Loucy (cell line): Measurements from ENCODE around the gene OR6C75.
"Not testable (repeated sequence)": the region's sequence is repeated elsewhere in the genome, so short reads cannot be mapped to it uniquely, and the experiment has no call there.

ENCODE experiments used
- H2AFZ ChIP-seq: fragments of 200-600 bp; sonication (generic); 2 replicates; pipeline ENCODE4 v1.6.0; 2016; ENCODE audit warnings: antibody characterized with exemption, mild to moderate bottlenecking, low read length, moderate library complexity
- H3F3A ChIP-seq: fragments of 200-600 bp; 2 replicates; pipeline ENCODE4 v1.6.0; 2016; ENCODE audit warnings: antibody characterized with exemption, low read depth, mild to moderate bottlenecking
- H3K27me3 ChIP-seq: fragments of 200-600 bp; sonication (generic); 2 replicates; pipeline ENCODE4 v1.6.1; 2014; ENCODE audit warnings: low read length, mild to moderate bottlenecking; ENCODE audit not compliant: insufficient read depth, poor library complexity, severe bottlenecking
- H3K36me3 ChIP-seq: fragments of 200-600 bp; sonication (generic); 2 replicates; pipeline ENCODE4 v1.6.1; 2016; ENCODE audit warnings: low read length; ENCODE audit not compliant: insufficient read depth
- H3K4me1 ChIP-seq: fragments of 200-600 bp; sonication (generic); 2 replicates; pipeline ENCODE4 v1.5.1; 2014; ENCODE audit warnings: low read length, mild to moderate bottlenecking; ENCODE audit not compliant: insufficient read depth, poor library complexity, severe bottlenecking
- H3K4me2 ChIP-seq: fragments of 200-600 bp; sonication (generic); 2 replicates; pipeline ENCODE4 v1.6.0; 2014; ENCODE audit warnings: antibody characterized with exemption, low read length, low read depth, mild to moderate bottlenecking; ENCODE audit not compliant: poor library complexity, severe bottlenecking
- H3K4me3 ChIP-seq: fragments of 200-600 bp; sonication (generic); 2 replicates; pipeline ENCODE4 v1.5.1; 2014; ENCODE audit warnings: low read length, mild to moderate bottlenecking, mixed read lengths; ENCODE audit not compliant: poor library complexity, severe bottlenecking
- H3K79me2 ChIP-seq: fragments of 200-600 bp; sonication (generic); 2 replicates; pipeline ENCODE4 v1.6.1; 2014; ENCODE audit warnings: low read length; ENCODE audit not compliant: insufficient read depth
- H3K9ac ChIP-seq: fragments of 200-600 bp; sonication (generic); 2 replicates; pipeline ENCODE4 v1.6.0; 2014; ENCODE audit warnings: mild to moderate bottlenecking, low read depth, low read length, moderate library complexity; ENCODE audit not compliant: poor library complexity, severe bottlenecking
- H3K9me2 ChIP-seq: fragments of 200-600 bp; sonication (generic); replicated peaks from 2 replicates; pipeline ENCODE4 v1.6.1; 2016; ENCODE audit warnings: low read depth, low read length, mixed read lengths
- H3K9me3 ChIP-seq: fragments of 200-600 bp; sonication (generic); 2 replicates; pipeline ENCODE4 v1.6.1; 2014; ENCODE audit warnings: mild to moderate bottlenecking, antibody characterized with exemption, low read length, low read depth; ENCODE audit not compliant: insufficient read depth
- H4K20me1 ChIP-seq: fragments of 200-600 bp; sonication (generic); 2 replicates; pipeline ENCODE4 v1.6.0; 2014; ENCODE audit warnings: antibody characterized with exemption, low read length, mild to moderate bottlenecking; ENCODE audit not compliant: insufficient read depth, poor library complexity, severe bottlenecking
- EZH2phosphoT487 ChIP-seq: fragments of 200-600 bp; IDR thresholded peaks from 2 replicates; pipeline ENCODE4 v1.6.1; 2018; ENCODE audit warnings: antibody characterized with exemption, mild to moderate bottlenecking, moderate library complexity, borderline replicate concordance
- TF ChIP-seq, protein P1 (sequence below): fragments of 200-600 bp; sonication (generic); conservative IDR thresholded peaks from 2 replicates; pipeline ENCODE4 v1.5.1; 2014; ENCODE audit warnings: mild to moderate bottlenecking, antibody characterized with exemption, low read length

The OR6C75 gene

DNA sequence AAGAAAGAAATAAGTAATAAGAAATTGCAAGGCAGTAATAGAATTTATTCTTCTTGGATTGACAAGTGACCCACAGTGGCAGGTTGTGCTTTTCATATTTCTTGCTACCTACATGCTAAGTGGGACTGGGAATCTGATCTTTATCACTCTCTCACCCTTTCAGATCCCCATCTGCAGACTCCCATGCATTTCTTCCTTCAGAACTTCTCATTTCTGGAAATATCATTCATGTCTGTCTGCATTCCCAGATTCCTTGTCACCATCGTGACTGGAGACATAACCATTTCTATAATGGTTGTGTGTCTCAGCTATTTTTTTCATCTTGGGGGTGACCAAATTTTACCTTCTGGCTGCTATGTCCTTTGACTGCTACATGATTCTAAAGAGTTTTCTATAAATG, 33.6 kb downstream of the OR6C75 start:
- Histone ChIP-seq H3F3A (no peaks in the 10 kb centered on the region), H3K9me3 (no peaks in the 10 kb centered on the region), H3K9ac (no peak overlapping the region), H3K4me2 (no peak overlapping the region), H3K4me1 (no peaks in the 10 kb centered on the region), H3K9me2 (no peaks in the 10 kb centered on the region), H4K20me1 (no peaks in the 10 kb centered on the region), H3K79me2 (no peaks in the 10 kb centered on the region), H3K36me3 (no peaks in the 10 kb centered on the region), H2AFZ (no peak overlapping the region), H3K27me3 (no peaks in the 10 kb centered on the region), H3K4me3 (no peak overlapping the region)
- TF ChIP-seq, protein P1, sequence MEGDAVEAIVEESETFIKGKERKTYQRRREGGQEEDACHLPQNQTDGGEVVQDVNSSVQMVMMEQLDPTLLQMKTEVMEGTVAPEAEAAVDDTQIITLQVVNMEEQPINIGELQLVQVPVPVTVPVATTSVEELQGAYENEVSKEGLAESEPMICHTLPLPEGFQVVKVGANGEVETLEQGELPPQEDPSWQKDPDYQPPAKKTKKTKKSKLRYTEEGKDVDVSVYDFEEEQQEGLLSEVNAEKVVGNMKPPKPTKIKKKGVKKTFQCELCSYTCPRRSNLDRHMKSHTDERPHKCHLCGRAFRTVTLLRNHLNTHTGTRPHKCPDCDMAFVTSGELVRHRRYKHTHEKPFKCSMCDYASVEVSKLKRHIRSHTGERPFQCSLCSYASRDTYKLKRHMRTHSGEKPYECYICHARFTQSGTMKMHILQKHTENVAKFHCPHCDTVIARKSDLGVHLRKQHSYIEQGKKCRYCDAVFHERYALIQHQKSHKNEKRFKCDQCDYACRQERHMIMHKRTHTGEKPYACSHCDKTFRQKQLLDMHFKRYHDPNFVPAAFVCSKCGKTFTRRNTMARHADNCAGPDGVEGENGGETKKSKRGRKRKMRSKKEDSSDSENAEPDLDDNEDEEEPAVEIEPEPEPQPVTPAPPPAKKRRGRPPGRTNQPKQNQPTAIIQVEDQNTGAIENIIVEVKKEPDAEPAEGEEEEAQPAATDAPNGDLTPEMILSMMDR: no peak
- TF ChIP-seq EZH2phosphoT487: no peak

DNA sequence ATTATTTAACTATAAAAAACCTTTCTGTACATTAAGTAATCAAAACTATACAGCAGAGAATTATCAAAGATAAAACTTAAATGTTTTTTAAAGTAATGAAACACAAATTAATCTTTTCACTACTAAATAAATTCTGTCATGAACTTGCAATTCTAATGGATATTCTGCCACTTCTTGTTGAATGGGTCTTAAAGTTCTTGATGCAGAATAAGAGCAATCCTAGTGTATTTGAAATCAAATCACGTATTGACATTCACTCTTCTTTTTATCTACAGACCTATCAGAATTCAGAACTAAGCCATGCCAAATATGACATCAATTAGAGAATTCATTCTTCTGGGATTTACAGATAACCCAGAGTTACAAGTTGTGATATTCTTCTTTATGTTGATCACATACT, 37.5 kb downstream of the OR6C75 start, which contains the start of gene OR6C65:
OR6C65 (plus strand) TSS at position 301 of the 400 bp plus-strand sequence; CDS start at position 301, 0 bp downstream.
- no peak within 1 kb of the TSS for H3K4me2 ChIP-seq
- TF ChIP-seq, protein P1: no peak
- no peak for TF ChIP-seq EZH2phosphoT487
- H3K9ac ChIP-seq: no peak within 1 kb of the TSS
- H3K36me3 ChIP-seq: no peaks in the 10 kb centered on the region
- no peaks in the 10 kb centered on the region for H3K79me2 ChIP-seq
- no peaks in the 10 kb centered on the region for H4K20me1 ChIP-seq
- no peaks in the 10 kb centered on the region for H3K9me3 ChIP-seq
- H3K9me2 ChIP-seq: no peaks in the 10 kb centered on the region
- H3K4me3 ChIP-seq: no peak within 1 kb of the TSS
- no peaks in the 10 kb centered on the region for H3K4me1 ChIP-seq
- no peaks in the 10 kb centered on the region for H3K27me3 ChIP-seq
- H2AFZ ChIP-seq: no peak within 1 kb of the TSS
- H3F3A ChIP-seq: no peaks in the 10 kb centered on the region

DNA sequence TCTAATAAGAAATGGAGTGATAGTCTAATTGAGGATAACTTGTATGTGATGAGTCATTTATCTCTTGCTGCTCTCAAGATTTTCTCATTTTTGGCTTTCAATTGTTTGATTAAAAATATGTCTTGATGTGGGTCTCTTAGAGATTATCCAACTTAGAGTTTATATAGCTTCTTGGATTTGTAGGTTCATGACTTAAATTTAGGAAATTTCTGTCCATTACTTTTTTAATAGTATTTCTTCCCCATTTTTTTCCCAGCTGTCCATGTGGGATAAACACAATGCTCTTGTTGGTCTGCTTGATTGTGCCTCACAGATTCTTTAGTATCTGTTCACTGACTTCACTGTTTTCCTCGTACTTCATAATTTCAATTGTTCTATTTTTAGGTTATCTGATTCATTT, 45.1 kb downstream of the OR6C75 start:
- no peaks in the 10 kb centered on the region for H3K79me2 ChIP-seq
- no peaks in the 10 kb centered on the region for H3F3A ChIP-seq
- H3K4me1 ChIP-seq: no peaks in the 10 kb centered on the region
- no peak overlapping the region for H3K4me3 ChIP-seq
- no peak overlapping the region for H3K4me2 ChIP-seq
- H3K9ac ChIP-seq: no peak overlapping the region
- H3K36me3 ChIP-seq: no peaks in the 10 kb centered on the region
- no peak overlapping the region for H2AFZ ChIP-seq
- H3K27me3 ChIP-seq: no peaks in the 10 kb centered on the region
- TF ChIP-seq, protein P1: no peak
- no peak for TF ChIP-seq EZH2phosphoT487
- no peaks in the 10 kb centered on the region for H3K9me3 ChIP-seq
- no peaks in the 10 kb centered on the region for H4K20me1 ChIP-seq
- no peaks in the 10 kb centered on the region for H3K9me2 ChIP-seq

DNA sequence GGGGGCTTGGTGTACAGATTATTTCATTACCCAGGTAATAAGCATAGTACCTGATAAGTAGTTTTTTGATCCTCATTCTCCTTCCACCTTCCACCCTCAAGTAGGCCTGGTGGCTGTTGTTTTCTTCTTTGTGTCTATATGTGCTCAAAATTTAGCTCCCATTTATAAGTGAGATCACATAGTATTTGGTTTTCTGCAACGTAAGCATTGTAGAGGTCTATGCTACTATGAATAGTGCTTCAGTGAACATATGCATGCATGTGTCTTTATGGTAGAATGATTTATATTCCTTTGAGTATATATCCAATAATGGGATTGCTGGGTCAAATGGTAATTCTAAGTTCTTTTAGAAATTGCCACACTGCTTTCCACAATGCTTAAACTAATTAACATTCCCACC, 46.4 kb downstream of the OR6C75 start:
- H3K36me3 ChIP-seq, H3K4me2 ChIP-seq, H2AFZ ChIP-seq, H3K27me3 ChIP-seq, H3K79me2 ChIP-seq, H3K9ac ChIP-seq, H4K20me1 ChIP-seq, H3K9me2 ChIP-seq, H3K9me3 ChIP-seq, H3K4me1 ChIP-seq, H3F3A ChIP-seq, H3K4me3 ChIP-seq: not testable (repeated sequence)

DNA sequence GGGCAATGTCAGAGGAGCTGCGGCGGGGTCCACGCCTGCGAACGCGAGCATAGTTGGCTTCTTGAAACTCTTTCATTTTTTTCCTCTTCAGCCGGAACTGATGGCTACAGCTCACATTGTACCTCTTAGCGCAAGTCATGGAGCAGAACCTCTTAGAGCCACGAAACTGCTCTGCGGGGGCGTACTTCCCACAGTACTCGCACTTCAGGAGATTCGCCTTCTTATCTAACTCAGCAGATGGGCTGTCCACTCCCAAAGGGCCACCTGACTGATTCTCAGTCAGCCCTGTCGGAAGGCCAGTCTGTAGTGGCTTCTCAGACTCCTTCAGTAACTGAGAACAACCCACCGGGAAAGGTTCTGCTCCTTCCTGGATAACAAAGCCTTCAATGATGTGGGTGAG, 49.4 kb downstream of the OR6C75 start:
- not testable (repeated sequence) for H3K27me3 ChIP-seq, H3K9ac ChIP-seq, H2AFZ ChIP-seq, H3K9me2 ChIP-seq, H4K20me1 ChIP-seq, H3K4me3 ChIP-seq, H3K4me1 ChIP-seq, H3K9me3 ChIP-seq, H3K79me2 ChIP-seq, H3K36me3 ChIP-seq, H3K4me2 ChIP-seq, H3F3A ChIP-seq
